GM12892 (cell line): ENCODE results near the gene GSN.

Experiments
- POLR2AphosphoS5 ChIP-seq: IDR thresholded peaks from 2 replicates; pipeline ENCODE4 v1.6.1; 2011; ENCODE audit warnings: low read depth, low read length, control low read depth
- TAF1 ChIP-seq: IDR thresholded peaks from 2 replicates; pipeline ENCODE4 v1.6.1; 2011; ENCODE audit warnings: low read depth, mild to moderate bottlenecking, control low read depth, low read length, borderline replicate concordance

- no peak for TF ChIP-seq POLR2AphosphoS5
- TF ChIP-seq TAF1: no peak
These were observed 10.7 kb downstream of the GSN start for GRCh38 chr9:121278477-121279261.
